GM13976 (cell line): ENCODE results near the gene KNOP1.

Experiments
- DNase-seq: peaks from one replicate; pipeline ENCODE4 v3.0.0; 2012; ENCODE audit warnings: low spot score
- in situ Hi-C: fragments of 300-500 bp; cut with MboI; formaldehyde crosslinking; loops from one replicate; pipeline ENCODE4 v1.12.0; 2022; ENCODE audit warnings: low sequenced_read_pairs, mixed read lengths, inconsistent platforms; ENCODE audit not compliant: unreplicated experiment
- TF ChIP-seq, protein P1 (sequence below): IDR thresholded peaks from 2 replicates; pipeline ENCODE4 v1.5.1; 2012; ENCODE audit warnings: borderline replicate concordance, mild to moderate bottlenecking; ENCODE audit not compliant: insufficient read depth; ENCODE audit errors: extremely low read depth, missing control alignments, control extremely low read depth

The KNOP1 gene

GRCh38 chr16:19712418-19713058 lies 5.5 kb downstream of the KNOP1 start:
- DNase-seq = no peak
- in situ Hi-C loops = no loop called here
- TF ChIP-seq, protein P1, sequence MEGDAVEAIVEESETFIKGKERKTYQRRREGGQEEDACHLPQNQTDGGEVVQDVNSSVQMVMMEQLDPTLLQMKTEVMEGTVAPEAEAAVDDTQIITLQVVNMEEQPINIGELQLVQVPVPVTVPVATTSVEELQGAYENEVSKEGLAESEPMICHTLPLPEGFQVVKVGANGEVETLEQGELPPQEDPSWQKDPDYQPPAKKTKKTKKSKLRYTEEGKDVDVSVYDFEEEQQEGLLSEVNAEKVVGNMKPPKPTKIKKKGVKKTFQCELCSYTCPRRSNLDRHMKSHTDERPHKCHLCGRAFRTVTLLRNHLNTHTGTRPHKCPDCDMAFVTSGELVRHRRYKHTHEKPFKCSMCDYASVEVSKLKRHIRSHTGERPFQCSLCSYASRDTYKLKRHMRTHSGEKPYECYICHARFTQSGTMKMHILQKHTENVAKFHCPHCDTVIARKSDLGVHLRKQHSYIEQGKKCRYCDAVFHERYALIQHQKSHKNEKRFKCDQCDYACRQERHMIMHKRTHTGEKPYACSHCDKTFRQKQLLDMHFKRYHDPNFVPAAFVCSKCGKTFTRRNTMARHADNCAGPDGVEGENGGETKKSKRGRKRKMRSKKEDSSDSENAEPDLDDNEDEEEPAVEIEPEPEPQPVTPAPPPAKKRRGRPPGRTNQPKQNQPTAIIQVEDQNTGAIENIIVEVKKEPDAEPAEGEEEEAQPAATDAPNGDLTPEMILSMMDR = no peak

DNA sequence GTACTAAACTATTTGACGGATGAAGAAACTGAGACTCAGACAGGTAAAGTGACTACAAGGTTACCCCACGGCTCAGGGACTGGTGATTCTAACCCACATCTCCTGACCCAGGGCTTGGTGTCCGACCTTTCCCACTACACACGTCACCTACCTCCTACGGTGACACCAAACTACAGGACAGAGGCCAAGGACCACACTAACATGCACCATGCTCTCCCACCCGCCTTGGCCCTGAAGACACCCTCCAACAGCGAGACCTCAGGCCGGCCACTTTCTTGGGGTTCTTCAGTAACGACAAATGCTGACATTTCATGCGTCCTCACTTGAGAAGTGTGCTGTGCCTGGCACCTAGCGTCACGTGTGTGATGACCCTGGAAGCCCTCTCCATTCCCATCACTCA lies 6.4 kb downstream of the KNOP1 start:
- no peak for DNase-seq
- in situ Hi-C loops = no loop called here
- TF ChIP-seq, protein P1 = no peak

DNA sequence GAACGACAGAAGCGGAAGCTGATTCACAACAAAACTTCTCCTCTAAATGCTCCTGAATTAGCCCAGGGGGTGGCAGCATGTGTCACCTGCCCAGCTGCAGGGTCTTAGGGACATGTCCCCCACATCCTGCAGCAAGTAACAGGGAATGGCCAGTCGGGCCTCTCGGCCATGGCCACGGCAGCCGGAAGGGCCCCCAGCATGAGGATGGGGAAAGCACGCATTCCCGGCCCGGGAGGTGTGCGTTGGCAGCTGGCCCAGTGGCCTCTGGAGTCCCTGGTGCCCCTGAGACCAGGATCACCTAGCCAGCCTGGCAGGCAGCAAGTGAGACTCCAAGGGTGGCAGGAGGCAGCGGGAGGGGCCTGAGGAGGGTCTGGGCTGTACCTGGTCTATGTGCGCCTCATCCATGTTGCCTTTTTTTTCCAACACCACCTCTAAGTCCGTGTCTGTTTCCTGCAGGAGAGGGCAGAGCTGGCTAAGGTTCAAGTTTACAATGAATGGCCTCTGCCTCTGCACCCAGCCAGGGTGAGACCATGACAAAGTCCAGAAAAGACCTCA lies 7.0 kb downstream of the KNOP1 start:
- TF ChIP-seq, protein P1 = no peak
- peak; percentile 24 for DNase-seq
- in situ Hi-C loops = no loop called here

- in situ Hi-C loops = no loop called here
- DNase-seq = no peak
- TF ChIP-seq, protein P1 = no peak
These were observed 7.7 kb downstream of the KNOP1 start for GRCh38 chr16:19710191-19710908.

- no peak for DNase-seq
- in situ Hi-C loops = no loop called here
These were observed 8.5 kb downstream of the KNOP1 start for GRCh38 chr16:19709381-19710136.

More at GRCh38 chr16:19709381-19710136, 8.5 kb downstream of the KNOP1 start:
- TF ChIP-seq, protein P1 = no peak
